ENCODE results near the gene KANSL1L.
"Not testable (repeated sequence)": the region's sequence is repeated elsewhere in the genome, so short reads cannot be mapped to it uniquely, and the experiment has no call there.

GRCh38 chr2:210181033-210181605 is 9.9 kb upstream of the KANSL1L start:
- TF ChIP-seq, protein P1, sequence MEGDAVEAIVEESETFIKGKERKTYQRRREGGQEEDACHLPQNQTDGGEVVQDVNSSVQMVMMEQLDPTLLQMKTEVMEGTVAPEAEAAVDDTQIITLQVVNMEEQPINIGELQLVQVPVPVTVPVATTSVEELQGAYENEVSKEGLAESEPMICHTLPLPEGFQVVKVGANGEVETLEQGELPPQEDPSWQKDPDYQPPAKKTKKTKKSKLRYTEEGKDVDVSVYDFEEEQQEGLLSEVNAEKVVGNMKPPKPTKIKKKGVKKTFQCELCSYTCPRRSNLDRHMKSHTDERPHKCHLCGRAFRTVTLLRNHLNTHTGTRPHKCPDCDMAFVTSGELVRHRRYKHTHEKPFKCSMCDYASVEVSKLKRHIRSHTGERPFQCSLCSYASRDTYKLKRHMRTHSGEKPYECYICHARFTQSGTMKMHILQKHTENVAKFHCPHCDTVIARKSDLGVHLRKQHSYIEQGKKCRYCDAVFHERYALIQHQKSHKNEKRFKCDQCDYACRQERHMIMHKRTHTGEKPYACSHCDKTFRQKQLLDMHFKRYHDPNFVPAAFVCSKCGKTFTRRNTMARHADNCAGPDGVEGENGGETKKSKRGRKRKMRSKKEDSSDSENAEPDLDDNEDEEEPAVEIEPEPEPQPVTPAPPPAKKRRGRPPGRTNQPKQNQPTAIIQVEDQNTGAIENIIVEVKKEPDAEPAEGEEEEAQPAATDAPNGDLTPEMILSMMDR (IDR thresholded peaks at IDR 0.05; ENCODE audit: low read depth, low read length), result not testable (repeated sequence)
- TF ChIP-seq EZH2phosphoT487 (IDR thresholded peaks at IDR 0.05; ENCODE audit: low read depth), result not testable (repeated sequence)
